ENCODE measurements around the gene CTNNAL1.
"Not testable (repeated sequence)": the region's sequence is repeated elsewhere in the genome, so short reads cannot be mapped to it uniquely, and the experiment has no call there.

Gene CTNNAL1, protein sequence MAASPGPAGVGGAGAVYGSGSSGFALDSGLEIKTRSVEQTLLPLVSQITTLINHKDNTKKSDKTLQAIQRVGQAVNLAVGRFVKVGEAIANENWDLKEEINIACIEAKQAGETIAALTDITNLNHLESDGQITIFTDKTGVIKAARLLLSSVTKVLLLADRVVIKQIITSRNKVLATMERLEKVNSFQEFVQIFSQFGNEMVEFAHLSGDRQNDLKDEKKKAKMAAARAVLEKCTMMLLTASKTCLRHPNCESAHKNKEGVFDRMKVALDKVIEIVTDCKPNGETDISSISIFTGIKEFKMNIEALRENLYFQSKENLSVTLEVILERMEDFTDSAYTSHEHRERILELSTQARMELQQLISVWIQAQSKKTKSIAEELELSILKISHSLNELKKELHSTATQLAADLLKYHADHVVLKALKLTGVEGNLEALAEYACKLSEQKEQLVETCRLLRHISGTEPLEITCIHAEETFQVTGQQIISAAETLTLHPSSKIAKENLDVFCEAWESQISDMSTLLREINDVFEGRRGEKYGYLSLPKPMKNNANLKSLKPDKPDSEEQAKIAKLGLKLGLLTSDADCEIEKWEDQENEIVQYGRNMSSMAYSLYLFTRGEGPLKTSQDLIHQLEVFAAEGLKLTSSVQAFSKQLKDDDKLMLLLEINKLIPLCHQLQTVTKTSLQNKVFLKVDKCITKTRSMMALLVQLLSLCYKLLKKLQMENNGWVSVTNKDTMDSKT

DNA sequence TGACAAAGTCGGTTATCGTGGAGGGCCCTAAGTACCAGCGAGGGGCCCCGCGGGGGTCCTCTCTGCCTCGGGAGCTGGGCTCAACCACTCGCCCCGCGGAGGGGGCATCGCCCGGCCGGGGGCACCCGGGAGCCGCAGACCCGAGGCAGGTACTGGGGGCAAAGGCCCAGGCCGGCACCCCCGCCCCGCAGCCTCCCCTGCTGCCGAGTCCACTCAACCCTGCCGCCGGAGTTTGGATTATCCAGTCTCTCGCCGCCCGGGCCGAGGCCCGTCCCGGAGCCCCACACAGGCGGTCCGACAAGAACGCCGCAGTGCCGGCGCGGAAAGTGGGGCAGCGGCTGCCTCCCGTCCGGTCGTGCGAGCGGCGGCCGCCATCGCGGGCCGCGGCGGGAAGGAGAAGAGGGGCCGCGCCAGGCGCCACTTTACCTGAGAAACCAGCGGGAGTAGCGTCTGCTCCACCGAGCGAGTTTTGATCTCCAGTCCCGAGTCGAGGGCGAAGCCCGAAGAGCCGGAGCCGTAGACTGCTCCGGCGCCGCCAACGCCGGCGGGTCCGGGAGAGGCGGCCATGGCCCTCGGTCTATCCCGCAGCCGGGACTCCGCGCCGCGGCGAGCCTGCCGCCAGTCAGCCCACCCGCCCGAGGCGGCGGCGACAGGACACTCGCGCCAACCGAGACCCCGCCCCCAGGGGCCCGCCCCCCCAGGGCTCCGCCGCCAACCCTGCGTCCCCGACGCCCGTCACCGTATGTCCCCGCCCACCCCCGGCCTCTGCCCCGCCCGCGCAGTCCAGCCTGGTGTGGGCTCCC, at the start of gene CTNNAL1:
CTNNAL1 (minus strand) TSS at position 624 of the 803 bp plus-strand sequence; CDS start at position 567, 57 bp downstream.
- DNase-seq (peak; percentile 72), ATAC-seq (replicated peaks) (peak; percentile 82 to 89)

GRCh38 chr9:109062543-109062942, 49.2 kb upstream of the CTNNAL1 start:
- ATAC-seq (replicated peaks) (no peak), DNase-seq (no peak)
- Mint-ChIP-seq H3K4me1 (no peaks in the 10 kb centered on the region), H3K9me3 (no peaks in the 10 kb centered on the region), H3K4me3 (no peak overlapping the region), H3K27me3 (no peaks in the 10 kb centered on the region), H3K27ac (no peak overlapping the region), H3K36me3 (peaks cover 16 to 39% of the 10 kb centered on the region in 2 donors)

More for the DNA sequence above, at the start of gene CTNNAL1:
- H3K27me3 Mint-ChIP-seq, result peaks cover 8 to 12% of the 10 kb centered on the region in 2 donors
- no peaks in the 10 kb centered on the region for H3K36me3 Mint-ChIP-seq
- no peaks in the 10 kb centered on the region for H3K9me3 Mint-ChIP-seq
- H3K27ac Mint-ChIP-seq, result peak within 1 kb of the TSS; percentile 93
- H3K4me1 Mint-ChIP-seq, result peaks cover 25 to 49% of the 10 kb centered on the region in 2 donors
- peak within 1 kb of the TSS; percentile 92 to 97 for H3K4me3 Mint-ChIP-seq

DNA sequence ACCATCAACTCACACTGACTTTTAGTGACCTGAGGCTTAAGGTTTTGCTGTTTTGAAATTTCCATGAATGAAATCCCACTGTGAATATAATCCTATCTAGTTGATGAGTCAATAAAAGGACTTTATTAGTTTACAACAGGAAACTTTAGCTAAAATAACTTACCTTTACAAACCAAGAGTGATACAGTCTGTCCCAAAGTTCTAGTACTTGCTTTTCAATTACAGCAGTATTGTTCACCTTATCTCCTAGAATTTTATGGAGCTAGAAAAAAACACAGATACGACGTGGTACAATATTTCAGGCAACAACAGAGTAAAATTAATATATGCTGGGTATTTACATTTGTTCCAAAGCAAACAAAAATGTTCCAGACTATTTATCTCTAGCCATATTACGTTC, 46.9 kb upstream of the CTNNAL1 start:
- Mint-ChIP-seq H3K36me3 (peaks cover 22 to 38% of the 10 kb centered on the region in 2 donors), H3K27ac (no peak overlapping the region), H3K4me1 (no peaks in the 10 kb centered on the region), H3K4me3 (no peak overlapping the region), H3K27me3 (no peaks in the 10 kb centered on the region), H3K9me3 (no peaks in the 10 kb centered on the region)
- DNase-seq, result no peak
- no peak for ATAC-seq (replicated peaks)

DNA sequence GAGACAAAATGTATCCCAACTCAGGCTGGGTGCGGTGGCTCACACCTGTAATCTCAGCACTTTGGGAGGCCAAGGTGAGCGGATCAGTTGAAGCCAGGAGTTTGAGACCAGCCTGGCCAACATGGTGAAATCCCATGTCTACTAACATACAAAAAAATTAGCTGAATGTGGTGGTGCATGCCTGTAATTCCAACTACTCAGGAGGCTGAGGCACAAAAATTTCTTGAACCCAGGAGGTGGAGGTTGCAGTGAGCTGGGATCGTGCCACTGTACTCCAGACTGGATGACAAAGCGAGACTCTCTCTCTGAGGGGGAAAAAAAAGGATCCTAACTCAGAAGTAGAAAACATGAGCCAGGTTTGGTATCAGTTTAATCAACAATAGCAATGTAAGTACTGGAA, 39.8 kb upstream of the CTNNAL1 start:
- H3K27me3 Mint-ChIP-seq; H3K9me3 Mint-ChIP-seq; H3K27ac Mint-ChIP-seq; H3K4me1 Mint-ChIP-seq; ATAC-seq (replicated peaks); H3K4me3 Mint-ChIP-seq; DNase-seq: not testable (repeated sequence)
- H3K36me3 Mint-ChIP-seq, result peaks cover 40 to 68% of the 10 kb centered on the region in 2 donors

DNA sequence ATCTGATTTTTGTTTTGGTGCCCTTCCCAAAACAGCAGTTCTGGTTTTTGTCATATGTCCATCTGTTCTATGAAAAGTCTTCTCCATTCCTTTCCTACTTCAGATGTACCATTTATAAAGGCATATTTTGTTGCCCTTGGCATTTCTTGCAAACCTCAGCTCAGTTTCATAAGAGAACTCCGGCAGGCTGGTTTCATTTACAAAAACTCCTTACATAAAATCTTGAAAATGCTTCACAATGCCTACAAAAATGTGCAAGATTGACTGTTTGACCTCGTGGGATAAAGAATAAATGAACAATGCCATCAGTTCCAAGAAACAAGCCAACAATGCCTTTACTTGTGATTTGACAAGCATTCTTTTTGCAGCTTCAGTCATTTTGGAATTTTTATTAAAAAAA, 39.1 kb upstream of the CTNNAL1 start:
- DNase-seq (no peak), ATAC-seq (replicated peaks) (no peak)
- no peak overlapping the region for H3K4me3 Mint-ChIP-seq
- H3K36me3 Mint-ChIP-seq, result peaks cover 42 to 68% of the 10 kb centered on the region in 2 donors
- no peak overlapping the region for H3K27ac Mint-ChIP-seq
- H3K4me1 Mint-ChIP-seq, result no peaks in the 10 kb centered on the region
- no peaks in the 10 kb centered on the region for H3K27me3 Mint-ChIP-seq
- no peaks in the 10 kb centered on the region for H3K9me3 Mint-ChIP-seq

DNA sequence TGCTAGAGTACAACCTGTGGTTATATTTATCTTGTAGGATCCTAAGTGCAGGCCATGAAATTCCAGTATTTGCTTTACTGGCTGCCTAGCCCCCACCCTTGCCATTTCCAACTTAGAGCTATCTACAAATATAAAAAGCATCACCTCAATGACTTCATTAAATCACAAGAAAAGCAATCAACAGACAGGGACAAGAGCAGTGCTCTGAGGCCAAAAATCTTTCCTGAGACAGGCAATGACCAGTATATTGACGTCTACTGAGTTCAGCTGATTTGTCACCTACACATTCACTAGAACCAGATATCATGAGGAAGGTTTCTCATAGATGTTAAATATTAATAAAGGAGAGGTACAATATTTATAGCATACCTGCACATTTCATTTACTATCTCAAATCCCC, 38.4 kb upstream of the CTNNAL1 start:
- Mint-ChIP-seq H3K4me3 (no peak overlapping the region), H3K9me3 (no peaks in the 10 kb centered on the region), H3K36me3 (peaks cover 41 to 69% of the 10 kb centered on the region in 2 donors), H3K4me1 (no peaks in the 10 kb centered on the region), H3K27ac (no peak overlapping the region), H3K27me3 (no peaks in the 10 kb centered on the region)
- DNase-seq (no peak), ATAC-seq (replicated peaks) (no peak)

DNA sequence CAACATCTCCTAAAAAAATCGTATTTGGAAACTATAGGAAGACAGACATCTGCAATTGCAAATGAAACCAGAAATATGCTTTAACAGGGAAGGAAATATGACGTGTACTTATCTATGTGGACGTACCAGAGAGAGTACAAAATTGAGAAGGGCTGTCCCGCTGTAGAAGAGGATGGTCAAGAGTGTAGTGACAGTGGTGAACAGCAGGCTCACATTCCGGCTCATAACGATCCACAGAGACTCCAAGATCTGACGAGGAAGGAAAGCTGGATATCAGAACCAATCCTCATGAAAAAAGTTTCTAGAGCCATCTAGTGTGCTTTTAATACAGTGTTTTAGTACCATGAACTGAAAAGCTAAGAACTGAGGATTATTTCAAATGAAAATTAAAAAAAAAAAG, 37.1 kb upstream of the CTNNAL1 start:
- DNase-seq (no peak), ATAC-seq (replicated peaks) (no peak)
- H3K4me3 Mint-ChIP-seq, result no peak overlapping the region
- no peak overlapping the region for H3K27ac Mint-ChIP-seq
- no peaks in the 10 kb centered on the region for H3K4me1 Mint-ChIP-seq
- no peaks in the 10 kb centered on the region for H3K27me3 Mint-ChIP-seq
- no peaks in the 10 kb centered on the region for H3K9me3 Mint-ChIP-seq
- H3K36me3 Mint-ChIP-seq, result peaks cover 36 to 70% of the 10 kb centered on the region in 2 donors

GRCh38 chr9:109048822-109049221, 35.5 kb upstream of the CTNNAL1 start:
- peaks cover 0 to 3% of the 10 kb centered on the region in 2 donors for H3K9me3 Mint-ChIP-seq
- H3K36me3 Mint-ChIP-seq, result peaks cover 38 to 72% of the 10 kb centered on the region in 2 donors
- H3K27ac Mint-ChIP-seq, result no peak overlapping the region
- no peaks in the 10 kb centered on the region for H3K27me3 Mint-ChIP-seq
- H3K4me1 Mint-ChIP-seq, result no peaks in the 10 kb centered on the region
- H3K4me3 Mint-ChIP-seq, result no peak overlapping the region
- DNase-seq (no peak), ATAC-seq (replicated peaks) (no peak)

DNA sequence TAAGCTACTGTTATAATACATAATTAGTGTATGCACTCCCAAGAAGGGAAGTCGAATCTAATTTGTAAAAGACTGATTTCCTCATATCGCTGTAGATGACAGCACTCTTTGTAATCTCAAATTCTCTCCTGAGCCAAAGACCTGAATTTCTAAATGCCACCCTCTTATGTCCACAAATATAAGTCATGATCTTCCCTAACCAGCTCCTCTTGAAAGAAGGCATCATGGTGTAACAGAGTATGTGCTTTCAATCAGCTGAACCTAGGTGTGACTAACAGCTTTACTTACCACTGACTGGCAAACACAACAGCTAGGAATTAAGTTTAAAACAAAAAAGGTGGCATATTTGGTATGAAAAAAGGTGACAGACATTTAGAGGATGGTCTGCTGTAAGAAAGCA, 34.0 kb upstream of the CTNNAL1 start:
- no peak overlapping the region for H3K4me3 Mint-ChIP-seq
- no peak overlapping the region for H3K27ac Mint-ChIP-seq
- H3K9me3 Mint-ChIP-seq, result peaks cover 4 to 5% of the 10 kb centered on the region in 2 donors
- H3K4me1 Mint-ChIP-seq, result no peaks in the 10 kb centered on the region
- ATAC-seq (replicated peaks) (no peak), DNase-seq (no peak)
- peaks cover 42 to 74% of the 10 kb centered on the region in 2 donors for H3K36me3 Mint-ChIP-seq
- H3K27me3 Mint-ChIP-seq, result no peaks in the 10 kb centered on the region

DNA sequence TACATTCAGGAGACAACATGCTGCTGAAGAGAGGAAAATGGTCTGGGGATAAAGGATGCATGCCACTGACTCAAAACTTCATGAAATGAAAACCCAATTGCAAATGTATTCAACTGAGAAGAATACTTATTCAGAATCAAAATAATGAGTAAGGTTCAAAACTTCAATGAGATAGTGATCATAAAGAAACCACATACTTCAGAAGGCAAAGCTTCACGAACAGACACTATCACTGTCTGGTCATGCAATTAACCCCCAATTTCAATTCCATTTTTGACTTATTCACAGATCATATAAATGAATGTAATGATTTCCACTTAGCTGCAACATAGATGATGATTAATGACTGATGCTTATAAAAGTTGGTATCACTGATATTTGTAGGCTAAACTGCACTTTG, 33.0 kb upstream of the CTNNAL1 start:
- Mint-ChIP-seq H3K4me1 (no peaks in the 10 kb centered on the region), H3K36me3 (peaks cover 41 to 66% of the 10 kb centered on the region in 2 donors), H3K27me3 (no peaks in the 10 kb centered on the region), H3K4me3 (no peak overlapping the region), H3K27ac (no peak overlapping the region), H3K9me3 (peaks cover 4 to 5% of the 10 kb centered on the region in 2 donors)
- ATAC-seq (replicated peaks), result no peak
- DNase-seq, result no peak

DNA sequence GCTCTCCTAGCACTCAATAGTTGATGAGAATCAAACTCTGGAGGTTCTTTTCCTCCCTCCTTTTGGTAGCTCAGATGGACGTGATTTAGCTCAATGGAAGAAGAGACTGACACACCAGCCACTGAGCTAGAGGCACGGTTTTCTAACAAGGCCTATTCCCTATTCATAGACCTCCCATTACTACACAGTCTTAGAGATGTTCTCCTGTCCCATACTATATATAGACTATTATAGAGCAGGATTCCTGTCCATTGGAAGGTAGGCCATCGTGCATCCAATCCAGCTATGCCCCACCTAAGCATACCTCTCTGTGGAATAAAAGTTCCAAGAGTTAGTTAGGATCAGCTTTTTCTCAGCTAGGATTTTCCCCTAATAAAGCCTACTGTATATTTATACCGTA, 30.3 kb upstream of the CTNNAL1 start:
- Mint-ChIP-seq H3K27ac (no peak overlapping the region), H3K9me3 (peaks cover 4 to 5% of the 10 kb centered on the region in 2 donors), H3K27me3 (no peaks in the 10 kb centered on the region), H3K4me3 (no peak overlapping the region), H3K4me1 (no peaks in the 10 kb centered on the region), H3K36me3 (peaks cover 41 to 65% of the 10 kb centered on the region in 2 donors)
- DNase-seq (no peak), ATAC-seq (replicated peaks) (no peak)

- H3K4me1 Mint-ChIP-seq, result no peaks in the 10 kb centered on the region
- peak overlapping the region; percentile 43 for H3K27ac Mint-ChIP-seq
- peaks cover 4 to 5% of the 10 kb centered on the region in 2 donors for H3K9me3 Mint-ChIP-seq
- no peak for ATAC-seq (replicated peaks)
- H3K27me3 Mint-ChIP-seq, result no peaks in the 10 kb centered on the region
- no peak overlapping the region for H3K4me3 Mint-ChIP-seq
- H3K36me3 Mint-ChIP-seq, result peaks cover 45 to 62% of the 10 kb centered on the region in 2 donors
- no peak for DNase-seq
Measured at GRCh38 chr9:109040571-109040970, 27.3 kb upstream of the CTNNAL1 start.

- peaks cover 38 to 54% of the 10 kb centered on the region in 2 donors for H3K36me3 Mint-ChIP-seq
Measured at GRCh38 chr9:109039539-109039938, 26.2 kb upstream of the CTNNAL1 start.

More at GRCh38 chr9:109039539-109039938, 26.2 kb upstream of the CTNNAL1 start:
- no peaks in the 10 kb centered on the region for H3K27me3 Mint-ChIP-seq
- ATAC-seq (replicated peaks) (no peak), DNase-seq (no peak)
- H3K4me3 Mint-ChIP-seq, result no peak overlapping the region
- H3K9me3 Mint-ChIP-seq, result peaks cover 4 to 5% of the 10 kb centered on the region in 2 donors
- H3K27ac Mint-ChIP-seq, result no peak overlapping the region
- no peaks in the 10 kb centered on the region for H3K4me1 Mint-ChIP-seq

Measured in stimulated activated naive B cell treated with anti-CD40 and anti-IgM and Interleukin-4, amounts not matched to agents 10 μg/mL and 1 μg/mL and 100 μg/mL, for 72 hours (primary cell).